GM12873 (cell line): ENCODE results near the gene SLC25A23.

Experiments used
- CTCF ChIP-seq: IDR thresholded peaks from 2 replicates; pipeline ENCODE4 v1.5.1; 2012; ENCODE audit warnings: low read depth, mild to moderate bottlenecking, moderate library complexity, low read length, control low read depth; ENCODE audit not compliant: insufficient read depth; ENCODE audit errors: missing control alignments

Gene SLC25A23

GRCh38 chr19:6409346-6409745 lies 50.2 kb downstream of the SLC25A23 start:
- TF ChIP-seq CTCF: no peak

- no peak for TF ChIP-seq CTCF
Measured at GRCh38 chr19:6406401-6406800, 53.2 kb downstream of the SLC25A23 start.

GRCh38 chr19:6402837-6403608 lies 56.6 kb downstream of the SLC25A23 start:
- no peak for TF ChIP-seq CTCF

- no peak for TF ChIP-seq CTCF
Measured at GRCh38 chr19:6402058-6402457, 57.5 kb downstream of the SLC25A23 start.

DNA sequence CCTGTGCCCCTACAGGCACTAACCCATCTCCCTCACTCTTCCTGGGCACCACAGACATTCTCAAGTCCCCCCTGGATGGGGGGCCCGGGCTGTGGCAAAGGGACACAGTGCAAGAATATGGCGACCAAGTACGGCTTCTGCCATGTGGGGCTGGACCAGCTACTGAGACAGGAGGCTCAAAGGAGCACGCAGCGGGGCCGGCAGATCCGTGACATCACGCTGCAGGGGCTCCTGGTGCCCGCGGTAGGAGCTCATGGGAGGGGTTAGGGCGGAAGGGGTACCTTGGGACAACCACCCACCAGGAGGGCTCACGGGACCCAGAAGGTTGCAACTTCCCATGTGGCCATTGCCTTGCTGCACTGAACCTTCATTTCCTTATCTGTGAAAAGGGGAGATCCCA lies 63.3 kb downstream of the SLC25A23 start:
- TF ChIP-seq CTCF: no peak

DNA sequence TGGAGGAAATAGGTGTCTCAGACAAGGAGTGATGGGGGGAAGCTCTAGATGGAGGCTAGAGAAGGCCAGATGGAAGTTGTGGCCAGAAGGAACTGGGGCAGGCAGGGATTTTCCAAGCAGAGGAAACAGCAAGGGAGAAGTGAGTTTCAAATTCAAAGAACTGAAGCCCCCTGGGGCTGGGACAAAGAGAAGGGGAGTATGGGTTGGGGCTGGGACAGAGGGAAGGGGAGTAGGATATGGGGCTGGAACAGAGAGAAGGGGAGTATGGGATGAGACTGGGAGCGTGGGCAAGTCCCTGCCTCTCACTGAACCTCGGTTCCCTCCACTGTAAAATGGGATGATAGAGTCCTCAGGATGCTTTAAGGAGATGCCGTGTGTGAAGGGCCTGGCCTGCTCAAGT lies 64.8 kb downstream of the SLC25A23 start:
- TF ChIP-seq CTCF: no peak

DNA sequence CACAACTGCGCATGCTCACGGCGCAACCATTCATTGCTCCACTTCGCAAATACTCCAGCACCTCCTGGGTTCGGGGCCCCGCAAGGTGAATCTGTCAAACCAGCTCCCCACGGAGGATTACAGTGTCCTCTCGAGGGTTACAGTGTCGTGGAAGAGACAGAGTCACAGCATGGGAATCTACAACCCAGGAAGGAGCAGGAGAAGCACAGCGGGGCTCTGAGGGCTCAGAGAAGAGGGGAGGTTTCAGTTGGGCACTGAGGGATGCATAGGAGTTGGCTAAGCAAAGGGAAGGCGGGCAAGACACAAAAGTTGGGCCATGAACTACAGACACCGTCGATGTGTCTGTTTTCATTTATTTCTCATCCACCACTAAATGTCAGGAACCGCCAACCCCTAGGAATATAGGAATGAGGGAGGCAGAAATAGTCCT lies 65.6 kb downstream of the SLC25A23 start:
- TF ChIP-seq CTCF: no peak
